PC-3 (cell line): Measurements from ENCODE around the gene PSMB7.

ENCODE experiments used
- EZH2 ChIP-seq: fragments of 300-600 bp; sonication (generic); IDR thresholded peaks from one replicate; pipeline ENCODE4 v1.6.1; 2017; ENCODE audit warnings: antibody characterized with exemption, mild to moderate bottlenecking, low read length; ENCODE audit not compliant: unreplicated experiment
- EZH2phosphoT487 ChIP-seq: fragments of 300-600 bp; sonication (generic); IDR thresholded peaks from 2 replicates; pipeline ENCODE4 v1.6.1; 2018; ENCODE audit warnings: mild to moderate bottlenecking, antibody characterized with exemption, low read length, borderline replicate concordance
- TF ChIP-seq, protein P1 (sequence below): fragments of 300-600 bp; sonication (generic); conservative IDR thresholded peaks from 2 replicates; pipeline ENCODE4 v1.5.1; 2017; ENCODE audit warnings: antibody characterized with exemption, low read depth, mild to moderate bottlenecking, low read length

DNA sequence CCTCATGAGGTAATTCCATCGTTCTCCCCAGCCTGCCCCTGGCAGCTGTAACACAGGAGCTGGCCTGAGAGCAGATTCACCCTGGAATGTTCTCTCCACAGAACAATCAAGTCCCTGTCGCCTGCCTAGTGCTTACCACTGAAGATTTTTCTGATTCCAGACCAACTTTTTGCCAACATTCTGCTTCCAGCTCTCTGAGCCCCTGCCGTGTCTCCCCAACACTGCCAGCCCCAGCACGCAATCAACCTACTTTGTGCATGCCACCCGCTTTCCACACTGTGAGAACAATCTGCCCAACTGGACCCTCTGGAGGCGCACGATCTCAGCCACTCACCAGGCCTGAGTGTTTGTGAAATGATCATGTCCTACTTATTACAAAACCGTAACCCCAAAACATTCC is 62.6 kb downstream of the PSMB7 start:
- TF ChIP-seq EZH2, result no peak
- TF ChIP-seq, protein P1, sequence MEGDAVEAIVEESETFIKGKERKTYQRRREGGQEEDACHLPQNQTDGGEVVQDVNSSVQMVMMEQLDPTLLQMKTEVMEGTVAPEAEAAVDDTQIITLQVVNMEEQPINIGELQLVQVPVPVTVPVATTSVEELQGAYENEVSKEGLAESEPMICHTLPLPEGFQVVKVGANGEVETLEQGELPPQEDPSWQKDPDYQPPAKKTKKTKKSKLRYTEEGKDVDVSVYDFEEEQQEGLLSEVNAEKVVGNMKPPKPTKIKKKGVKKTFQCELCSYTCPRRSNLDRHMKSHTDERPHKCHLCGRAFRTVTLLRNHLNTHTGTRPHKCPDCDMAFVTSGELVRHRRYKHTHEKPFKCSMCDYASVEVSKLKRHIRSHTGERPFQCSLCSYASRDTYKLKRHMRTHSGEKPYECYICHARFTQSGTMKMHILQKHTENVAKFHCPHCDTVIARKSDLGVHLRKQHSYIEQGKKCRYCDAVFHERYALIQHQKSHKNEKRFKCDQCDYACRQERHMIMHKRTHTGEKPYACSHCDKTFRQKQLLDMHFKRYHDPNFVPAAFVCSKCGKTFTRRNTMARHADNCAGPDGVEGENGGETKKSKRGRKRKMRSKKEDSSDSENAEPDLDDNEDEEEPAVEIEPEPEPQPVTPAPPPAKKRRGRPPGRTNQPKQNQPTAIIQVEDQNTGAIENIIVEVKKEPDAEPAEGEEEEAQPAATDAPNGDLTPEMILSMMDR, result no peak
- no peak for TF ChIP-seq EZH2phosphoT487
